ENCODE measurements around the gene AGMAT.

The AGMAT gene

GRCh38 chr1:15522551-15522950 lies 62.3 kb downstream of the AGMAT start:
- no peak for DNase-seq

All from CD4-positive, alpha-beta T cell treated with Interleukin-21 for 1 hour (primary cell).